H1 (cell line): Measurements from ENCODE around the gene ZNF212. TPM values are rescaled to one million over a fixed set of nuclear protein-coding genes. Genes with fewer than 3 reads are reported as not detected.

Source experiments
- CTCF ChIA-PET: fragments of 300-600 bp; sonication (Branson Sonifier 250); formaldehyde crosslinking; loops from one replicate; lab custom pipeline; 2021; ENCODE audit not compliant: partially characterized antibody; lab: Charles Lee
- POLR2A ChIA-PET: fragments of 300-600 bp; sonication (Branson Sonifier 250); formaldehyde crosslinking; loops from one replicate; lab custom pipeline; 2021; ENCODE audit warnings: inconsistent platforms; ENCODE audit not compliant: partially characterized antibody; lab: Charles Lee
- DNase-seq, 2 experiments: peaks; one replicate each; pipeline versions ENCODE4 v3.0.0 to v3.0.0-alpha.2; 2010 to 2022; ENCODE audit warnings: low spot score in 2 of 2, low read depth in 1 of 2, mixed read lengths in 1 of 2
- FAIRE-seq: peaks from 2 replicates; lab custom pipeline; 2011; peaks lifted over from hg19 to GRCh38; lab: Jason Lieb, UNC
- H2AFZ ChIP-seq: 2 replicates; pipeline ENCODE4 v1.8.1; 2012; ENCODE audit warnings: low read length, inconsistent platforms
- H2AK5ac ChIP-seq: 2 replicates; pipeline ENCODE4 v1.6.1; 2013; ENCODE audit warnings: low read depth, low read length
- H2BK120ac ChIP-seq: replicated peaks from 2 replicates; pipeline ENCODE3; 2013; ENCODE audit warnings: low read depth, low read length, inconsistent platforms
- H2BK12ac ChIP-seq: 2 replicates; pipeline ENCODE4 v1.6.1; 2013; ENCODE audit warnings: low read depth, low read length
- H2BK15ac ChIP-seq: 2 replicates; pipeline ENCODE4 v1.6.1; 2013; ENCODE audit warnings: low read length
- H2BK20ac ChIP-seq: 2 replicates; pipeline ENCODE4 v1.6.1; 2013; ENCODE audit warnings: low read length
- H2BK5ac ChIP-seq: 2 replicates; pipeline ENCODE4 v1.6.1; 2013; ENCODE audit warnings: low read depth, low read length
- H3K14ac ChIP-seq: 2 replicates; pipeline ENCODE4 v1.6.1; 2013; ENCODE audit warnings: inconsistent platforms; ENCODE audit not compliant: insufficient read length
- H3K18ac ChIP-seq: 2 replicates; pipeline ENCODE4 v1.6.1; 2013; ENCODE audit warnings: low read length; ENCODE audit errors: extremely low read depth
- H3K23ac ChIP-seq: 2 replicates; pipeline ENCODE4 v1.6.1; 2013; ENCODE audit warnings: inconsistent platforms; ENCODE audit not compliant: insufficient read length
- H3K23me2 ChIP-seq: 2 replicates; pipeline ENCODE4 v1.6.1; 2013; ENCODE audit warnings: low read depth, low read length
- H3K27ac ChIP-seq: 2 replicates; pipeline ENCODE4 v1.6.1; 2011; ENCODE audit warnings: low read depth, low read length, inconsistent platforms
- H3K27me3 ChIP-seq, 4 experiments: replicated peaks in 1 of 4; 1 replicate in 1 of 4; 2 replicates in 3 of 4; pipeline versions ENCODE4 v1.6.1 to v1.8.1; 2011 to 2013; ENCODE audit warnings: low read length in 3 of 4, mild to moderate bottlenecking in 3 of 4, inconsistent platforms in 2 of 4, mixed read lengths in 2 of 4, moderate library complexity in 1 of 4; ENCODE audit not compliant: control insufficient read depth in 3 of 4, insufficient read depth in 3 of 4; ENCODE audit errors: extremely low read depth in 1 of 4
- H3K36me3 ChIP-seq, 4 experiments: 2 replicates each; pipeline versions ENCODE4 v1.6.1 to v1.8.1; 2011 to 2013; ENCODE audit warnings: mild to moderate bottlenecking in 4 of 4, low read length in 3 of 4, moderate library complexity in 2 of 4, control low read depth in 1 of 4, inconsistent platforms in 1 of 4; ENCODE audit not compliant: insufficient read depth in 4 of 4, control insufficient read depth in 2 of 4
- H3K4ac ChIP-seq: replicated peaks from 2 replicates; pipeline ENCODE3; 2013; ENCODE audit warnings: low read length, low read depth, mixed read lengths, inconsistent platforms; ENCODE audit not compliant: insufficient read length
- H3K4me1 ChIP-seq, 4 experiments: replicated peaks in 1 of 4; 1 replicate in 1 of 4; 2 replicates in 3 of 4; pipeline versions ENCODE4 v1.6.1 to v1.8.1; 2011 to 2013; ENCODE audit warnings: low read length in 3 of 4, inconsistent platforms in 2 of 4, mixed read lengths in 1 of 4; ENCODE audit not compliant: insufficient read depth in 4 of 4, control insufficient read depth in 3 of 4
- H3K4me2 ChIP-seq, 2 experiments: 2 replicates each; pipeline versions ENCODE4 v1.6.1 to v1.8.1; 2011 to 2013; ENCODE audit warnings: low read depth in 2 of 2, low read length in 2 of 2, control low read depth in 1 of 2, inconsistent platforms in 1 of 2, mild to moderate bottlenecking in 1 of 2; ENCODE audit not compliant: insufficient read depth in 1 of 2
- H3K4me3 ChIP-seq, 4 experiments: fragments of 200-600, 300-600 bp in 1 of 4; sonication (generic), shearing (Covaris generic), sonication (Bioruptor Twin) in 1 of 4; 2 replicates each; pipeline versions ENCODE4 v1.5.1 to v1.8.1; 2011 to 2016; ENCODE audit warnings: low read length in 4 of 4, low read depth in 3 of 4, control low read depth in 2 of 4, inconsistent platforms in 2 of 4, mild to moderate bottlenecking in 2 of 4, mixed read lengths in 1 of 4, moderate library complexity in 1 of 4; ENCODE audit not compliant: insufficient read depth in 2 of 4; ENCODE audit errors: extremely low read depth in 1 of 4
- H3K56ac ChIP-seq: replicated peaks from 2 replicates; pipeline ENCODE3; 2013; ENCODE audit warnings: low read depth, mild to moderate bottlenecking, mixed read lengths, low read length, inconsistent platforms; ENCODE audit not compliant: insufficient read length
- H3K79me1 ChIP-seq: 2 replicates; pipeline ENCODE4 v1.6.1; 2013; ENCODE audit warnings: low read depth, low read length, control low read depth
- H3K79me2 ChIP-seq, 2 experiments: 2 replicates each; pipeline versions ENCODE4 v1.6.1 to v1.8.1; 2012 to 2013; ENCODE audit warnings: low read length in 2 of 2, mild to moderate bottlenecking in 2 of 2, inconsistent platforms in 1 of 2; ENCODE audit not compliant: insufficient read depth in 2 of 2, control insufficient read depth in 1 of 2
- H3K9ac ChIP-seq, 4 experiments: replicated peaks in 1 of 4; 1 replicate in 1 of 4; 2 replicates in 3 of 4; pipeline versions ENCODE4 v1.6.1 to v1.8.1; 2011 to 2013; ENCODE audit warnings: low read depth in 3 of 4, low read length in 3 of 4, control low read depth in 2 of 4, mild to moderate bottlenecking in 2 of 4, moderate library complexity in 2 of 4, inconsistent platforms in 1 of 4; ENCODE audit errors: extremely low read depth in 1 of 4
- H3K9me3 ChIP-seq, 2 experiments: 2 replicates each; pipeline versions ENCODE4 v1.6.1 to v1.8.1; 2012 to 2013; ENCODE audit warnings: mild to moderate bottlenecking in 2 of 2, moderate library complexity in 2 of 2, control low read depth in 1 of 2, inconsistent platforms in 1 of 2, low read depth in 1 of 2, low read length in 1 of 2, mixed read lengths in 1 of 2; ENCODE audit not compliant: insufficient read depth in 2 of 2
- H4K20me1 ChIP-seq, 2 experiments: replicated peaks in 1 of 2; 2 replicates each; pipeline versions ENCODE3 to v1.8.1; 2011 to 2013; ENCODE audit warnings: inconsistent platforms in 2 of 2, low read length in 2 of 2, mild to moderate bottlenecking in 1 of 2; ENCODE audit not compliant: insufficient read depth in 2 of 2, control insufficient read depth in 1 of 2
- H4K5ac ChIP-seq: 2 replicates; pipeline ENCODE4 v1.6.1; 2013; ENCODE audit warnings: low read length, low read depth, mixed read lengths, inconsistent platforms; ENCODE audit not compliant: insufficient read length
- H4K8ac ChIP-seq: 2 replicates; pipeline ENCODE4 v1.8.0; 2013; ENCODE audit warnings: mild to moderate bottlenecking, moderate library complexity, low read length, inconsistent platforms; ENCODE audit not compliant: insufficient read depth; ENCODE audit errors: extremely low read depth
- H4K91ac ChIP-seq: replicated peaks from 2 replicates; pipeline ENCODE3; 2013; ENCODE audit warnings: low read length, mixed read lengths, inconsistent platforms; ENCODE audit not compliant: insufficient read length
- JUN ChIP-seq: IDR thresholded peaks from 2 replicates; pipeline ENCODE4 v1.6.1; 2011; ENCODE audit warnings: low read depth, mild to moderate bottlenecking, improper control_type of control experiment, low read length
- KDM5A ChIP-seq: fragments of 200-600 bp; IDR thresholded peaks from 2 replicates; pipeline ENCODE4 v1.7.1; 2012; ENCODE audit warnings: mild to moderate bottlenecking, low read length, inconsistent platforms, mixed read lengths
- SP1 ChIP-seq: IDR thresholded peaks from 2 replicates; pipeline ENCODE4 v1.6.1; 2011; ENCODE audit warnings: low read depth, low read length
- TAF7 ChIP-seq: optimal IDR thresholded peaks from 2 replicates; pipeline ENCODE3; 2011; ENCODE audit warnings: low read depth, mild to moderate bottlenecking, inconsistent platforms, low read length, moderate library complexity, borderline replicate concordance
- TCF12 ChIP-seq: IDR thresholded peaks from 2 replicates; pipeline ENCODE4 v1.6.1; 2011; ENCODE audit warnings: low read depth, mild to moderate bottlenecking, low read length
- WGBS, 2 experiments: shearing (Covaris generic) in 1 of 2; methylation state at CpG; one replicate each; pipeline versions ENCODE4 v1.1.6 to v1.1.7; 2013 to 2015; ENCODE audit warnings: low lambda C conversion rate in 2 of 2, mixed read lengths in 2 of 2, inconsistent platforms in 1 of 2, low coverage in 1 of 2, missing lambda C conversion rate in 1 of 2; ENCODE audit not compliant: insufficient replicate concordance in 2 of 2, insufficient coverage in 1 of 2, insufficient read length in 1 of 2; ENCODE audit errors: extremely low coverage in 1 of 2, missing lambda C conversion rate in 1 of 2; 5-methylcytosine and 5-hydroxymethylcytosine counted together
- polyA plus RNA-seq, 7 experiments: library from polyadenylated mRNA; depleted of rRNA in 3 of 7; stranded (reverse) in 5 of 7; unstranded in 2 of 7; fragments of >200 nt in 5 of 7; fragments of 200-250 nt in 2 of 7; gene quantifications; 1 replicate in 5 of 7; 2 replicates in 1 of 7; 4 replicates in 1 of 7; pipeline versions ENCODE4 v1.2.1 to v1.2.3, GENCODE V29; 2011 to 2013; ENCODE audit warnings: missing spikeins in 2 of 7, mixed read lengths in 2 of 7
- total RNA-seq: library from RNA; stranded (reverse); fragmentation: NEBNext Ultra II Directional; extraction: Animal tissue kit (Norgen Biotek cat#: 25700); gene quantifications from 2 replicates; pipeline ENCODE4 v1.2.1, GENCODE V29; 2021
- TF ChIP-seq, protein P1 (sequence below): IDR thresholded peaks from 2 replicates; pipeline ENCODE4 v1.6.1; 2012; ENCODE audit warnings: inconsistent platforms

Gene ZNF212
- total and polyA plus RNA-seq, 2 of the 8 experiments (the other 6 are each of a cell fraction or from before 2014, with no cell fraction given) = 6.7 to 19.3 TPM

DNA sequence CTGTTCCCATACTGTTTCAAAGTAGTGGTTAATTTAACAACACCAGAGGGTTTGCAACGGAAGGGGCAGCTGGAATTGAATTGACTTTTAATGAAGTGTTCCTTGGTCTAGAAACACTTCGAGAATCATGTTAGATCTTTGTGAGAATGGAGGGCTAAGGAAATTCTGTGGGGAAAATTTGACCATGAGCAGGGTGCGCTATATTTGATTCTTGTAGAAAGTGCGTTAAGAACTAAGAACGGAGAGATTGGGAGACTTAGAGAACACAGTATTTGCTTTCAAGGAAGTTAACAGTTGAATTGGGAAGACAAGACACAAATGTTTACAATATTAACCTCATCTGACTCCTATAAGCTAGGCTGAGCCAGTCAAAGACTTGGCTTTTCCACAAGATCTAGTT lies 1.2 kb downstream of the ZNF212 start:
- H3K56ac ChIP-seq = no peak overlapping the region
- peak overlapping the region; percentile 63 to 98 (median 96); a peak in 7 of 8 replicates for H3K4me3 ChIP-seq
- H3K4me2 ChIP-seq = peak overlapping the region; percentile 76 to 96
- peak overlapping the region; percentile 13 to 50 (median 17); a peak in 4 of 7 replicates for H3K9ac ChIP-seq
- no peak overlapping the region for H3K18ac ChIP-seq
- H4K20me1 ChIP-seq = peaks cover 0 to 4% of the 10 kb centered on the region in 2 experiments
- no peak overlapping the region for H3K4ac ChIP-seq
- ChIA-PET POLR2A (interaction anchor here (1.0 to 1.3 kb wide), 2 partner anchors 11 to 21 kb away, joined by 7 read pairs; partner anchors contain the start of gene ZNF783), CTCF (interaction anchor here (0.6 to 1.0 kb wide), 4 partner anchors 10 to 79 kb away, joined by 3 read pairs; no protein-coding TSS in a partner anchor)
- TF ChIP-seq JUN (no peak), KDM5A (no peak), TAF7 (no peak), SP1 (no peak), TCF12 (no peak)
- TF ChIP-seq, protein P1, sequence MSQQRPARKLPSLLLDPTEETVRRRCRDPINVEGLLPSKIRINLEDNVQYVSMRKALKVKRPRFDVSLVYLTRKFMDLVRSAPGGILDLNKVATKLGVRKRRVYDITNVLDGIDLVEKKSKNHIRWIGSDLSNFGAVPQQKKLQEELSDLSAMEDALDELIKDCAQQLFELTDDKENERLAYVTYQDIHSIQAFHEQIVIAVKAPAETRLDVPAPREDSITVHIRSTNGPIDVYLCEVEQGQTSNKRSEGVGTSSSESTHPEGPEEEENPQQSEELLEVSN = no peak
- H3K23ac ChIP-seq = no peak overlapping the region
- FAIRE-seq (no peak), DNase-seq (no peak)
- no peak overlapping the region for H2AFZ ChIP-seq
- no peak overlapping the region for H2BK15ac ChIP-seq
- H3K23me2 ChIP-seq = no peaks in the 10 kb centered on the region; the same call in 1 of the 2 replicates
- H4K91ac ChIP-seq = no peak overlapping the region
- WGBS, 2 experiments = 90% methylated on average over 5 of the region's 5 CpGs; no CpG with 5 or more reads in 1 of the 2 experiments
- no peak overlapping the region for H3K27ac ChIP-seq
- no peak overlapping the region for H2BK20ac ChIP-seq
- peaks cover 4% of the 10 kb centered on the region; the same call in 1 of the 2 replicates for H3K79me1 ChIP-seq
- H2BK120ac ChIP-seq = no peak overlapping the region
- H4K5ac ChIP-seq = no peak overlapping the region
- peaks cover 0 to 5% (median 2%) of the 10 kb centered on the region in 4 experiments; a peak in 2 of 7 replicates for H3K4me1 ChIP-seq
- no peak overlapping the region for H2BK12ac ChIP-seq
- H3K79me2 ChIP-seq = peaks cover 0 to 42% of the 10 kb centered on the region in 2 experiments; a peak in 3 of 4 replicates
- no peak overlapping the region for H2AK5ac ChIP-seq
- peaks cover 0 to 1% (median 0%) of the 10 kb centered on the region in 4 experiments; a peak in 1 of 7 replicates for H3K27me3 ChIP-seq
- H2BK5ac ChIP-seq = no peak overlapping the region
- no peaks in the 10 kb centered on the region; a peak in 1 of 8 replicates for H3K36me3 ChIP-seq
- no peak overlapping the region for H4K8ac ChIP-seq
- no peaks in the 10 kb centered on the region for H3K9me3 ChIP-seq
- no peak overlapping the region for H3K14ac ChIP-seq
